Measurements from ENCODE around the gene PMF1.

GRCh38 chr1:156195853-156196252 lies 17.0 kb upstream of the PMF1 start:
- TF ChIP-seq, protein P1, sequence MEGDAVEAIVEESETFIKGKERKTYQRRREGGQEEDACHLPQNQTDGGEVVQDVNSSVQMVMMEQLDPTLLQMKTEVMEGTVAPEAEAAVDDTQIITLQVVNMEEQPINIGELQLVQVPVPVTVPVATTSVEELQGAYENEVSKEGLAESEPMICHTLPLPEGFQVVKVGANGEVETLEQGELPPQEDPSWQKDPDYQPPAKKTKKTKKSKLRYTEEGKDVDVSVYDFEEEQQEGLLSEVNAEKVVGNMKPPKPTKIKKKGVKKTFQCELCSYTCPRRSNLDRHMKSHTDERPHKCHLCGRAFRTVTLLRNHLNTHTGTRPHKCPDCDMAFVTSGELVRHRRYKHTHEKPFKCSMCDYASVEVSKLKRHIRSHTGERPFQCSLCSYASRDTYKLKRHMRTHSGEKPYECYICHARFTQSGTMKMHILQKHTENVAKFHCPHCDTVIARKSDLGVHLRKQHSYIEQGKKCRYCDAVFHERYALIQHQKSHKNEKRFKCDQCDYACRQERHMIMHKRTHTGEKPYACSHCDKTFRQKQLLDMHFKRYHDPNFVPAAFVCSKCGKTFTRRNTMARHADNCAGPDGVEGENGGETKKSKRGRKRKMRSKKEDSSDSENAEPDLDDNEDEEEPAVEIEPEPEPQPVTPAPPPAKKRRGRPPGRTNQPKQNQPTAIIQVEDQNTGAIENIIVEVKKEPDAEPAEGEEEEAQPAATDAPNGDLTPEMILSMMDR (conservative IDR thresholded peaks at IDR 0.05; ENCODE audit: low read depth in 2 of 2) = no peak
- no peak for TF ChIP-seq POLR2AphosphoS5 (IDR thresholded peaks at IDR 0.05; ENCODE audit: low read depth)
- TF ChIP-seq EZH2 (IDR thresholded peaks at IDR 0.05; ENCODE audit: low read depth, unreplicated experiment) = no peak
- TF ChIP-seq, protein P2, sequence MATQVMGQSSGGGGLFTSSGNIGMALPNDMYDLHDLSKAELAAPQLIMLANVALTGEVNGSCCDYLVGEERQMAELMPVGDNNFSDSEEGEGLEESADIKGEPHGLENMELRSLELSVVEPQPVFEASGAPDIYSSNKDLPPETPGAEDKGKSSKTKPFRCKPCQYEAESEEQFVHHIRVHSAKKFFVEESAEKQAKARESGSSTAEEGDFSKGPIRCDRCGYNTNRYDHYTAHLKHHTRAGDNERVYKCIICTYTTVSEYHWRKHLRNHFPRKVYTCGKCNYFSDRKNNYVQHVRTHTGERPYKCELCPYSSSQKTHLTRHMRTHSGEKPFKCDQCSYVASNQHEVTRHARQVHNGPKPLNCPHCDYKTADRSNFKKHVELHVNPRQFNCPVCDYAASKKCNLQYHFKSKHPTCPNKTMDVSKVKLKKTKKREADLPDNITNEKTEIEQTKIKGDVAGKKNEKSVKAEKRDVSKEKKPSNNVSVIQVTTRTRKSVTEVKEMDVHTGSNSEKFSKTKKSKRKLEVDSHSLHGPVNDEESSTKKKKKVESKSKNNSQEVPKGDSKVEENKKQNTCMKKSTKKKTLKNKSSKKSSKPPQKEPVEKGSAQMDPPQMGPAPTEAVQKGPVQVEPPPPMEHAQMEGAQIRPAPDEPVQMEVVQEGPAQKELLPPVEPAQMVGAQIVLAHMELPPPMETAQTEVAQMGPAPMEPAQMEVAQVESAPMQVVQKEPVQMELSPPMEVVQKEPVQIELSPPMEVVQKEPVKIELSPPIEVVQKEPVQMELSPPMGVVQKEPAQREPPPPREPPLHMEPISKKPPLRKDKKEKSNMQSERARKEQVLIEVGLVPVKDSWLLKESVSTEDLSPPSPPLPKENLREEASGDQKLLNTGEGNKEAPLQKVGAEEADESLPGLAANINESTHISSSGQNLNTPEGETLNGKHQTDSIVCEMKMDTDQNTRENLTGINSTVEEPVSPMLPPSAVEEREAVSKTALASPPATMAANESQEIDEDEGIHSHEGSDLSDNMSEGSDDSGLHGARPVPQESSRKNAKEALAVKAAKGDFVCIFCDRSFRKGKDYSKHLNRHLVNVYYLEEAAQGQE (IDR thresholded peaks at IDR 0.05; ENCODE audit: unreplicated experiment) = no peak
- no peak for TF ChIP-seq EZH2phosphoT487 (IDR thresholded peaks at IDR 0.05; ENCODE audit: unreplicated experiment)
- no peak for TF ChIP-seq ZNF114 (CRISPR knock-in tag; IDR thresholded peaks at IDR 0.05)
- TF ChIP-seq CREB1 (CRISPR knock-in tag; IDR thresholded peaks at IDR 0.05; ENCODE audit: low read depth) = no peak
- TF ChIP-seq ETS1 (IDR thresholded peaks at IDR 0.05) = no peak
- TF ChIP-seq JUNB (IDR thresholded peaks at IDR 0.05; ENCODE audit: unreplicated experiment) = no peak
- TF ChIP-seq ZNF331 (CRISPR knock-in tag; IDR thresholded peaks at IDR 0.05; ENCODE audit: low read depth) = no peak
- TF ChIP-seq STAT1 (IDR thresholded peaks at IDR 0.05; ENCODE audit: unreplicated experiment) = no peak
